Non-pigmented ciliary epithelial cell (primary cell): ENCODE data around the gene MS4A12.
"Not testable (repeated sequence)": the region's sequence is repeated elsewhere in the genome, so short reads cannot be mapped to it uniquely, and the experiment has no call there.

ENCODE experiments used
- DNase-seq: peaks from one replicate; pipeline ENCODE4 v3.0.0-alpha.2; 2010; ENCODE audit warnings: low read depth

The MS4A12 gene

GRCh38 chr11:60492488-60493009 lies at the start of gene MS4A12:
Gene MS4A12 (plus strand): TSS chr11:60492778. CDS start chr11:60497319, 4,541 bp downstream.
- no peak for DNase-seq

- no peak for DNase-seq
These were observed 45.5 kb upstream of the MS4A12 start for GRCh38 chr11:60447070-60447469.

- no peak for DNase-seq
These were observed 44.7 kb upstream of the MS4A12 start for GRCh38 chr11:60447846-60448245.

GRCh38 chr11:60451185-60451584 lies 41.4 kb upstream of the MS4A12 start:
- not testable (repeated sequence) for DNase-seq

GRCh38 chr11:60454212-60454611 lies 38.4 kb upstream of the MS4A12 start:
- DNase-seq = no peak

DNA sequence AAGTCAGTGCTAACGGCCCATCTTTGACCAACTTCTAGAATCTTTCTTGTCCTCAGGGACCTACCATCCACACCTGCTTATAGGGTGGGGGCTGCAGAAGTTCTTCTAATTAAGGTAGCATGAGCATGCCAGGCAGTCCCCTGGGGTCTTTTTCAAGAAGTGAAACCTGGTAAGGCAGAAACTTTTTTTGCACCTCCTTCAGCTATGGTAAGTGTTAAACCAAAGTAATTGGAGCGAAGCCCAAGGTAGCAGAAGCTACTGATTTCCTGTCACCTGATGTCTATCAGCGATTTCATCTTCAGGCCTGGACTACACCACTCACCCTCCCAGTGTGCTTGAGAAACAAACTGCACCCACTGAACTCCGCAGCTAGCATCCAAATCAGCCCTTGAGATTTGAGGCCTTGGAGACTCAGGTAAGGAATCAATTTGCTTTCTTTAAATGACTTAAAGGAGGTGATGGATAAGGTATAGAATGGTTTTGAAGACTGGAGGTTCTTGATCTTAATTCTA lies 37.0 kb upstream of the MS4A12 start, which contains the start of gene MS4A1:
MS4A1 (plus strand) TSS at position 317 of the 512 bp plus-strand sequence. CDS start 6,528 bp downstream, outside the sequence.
- DNase-seq = no peak

GRCh38 chr11:60457576-60457975 lies 35.0 kb upstream of the MS4A12 start:
- no peak for DNase-seq

- DNase-seq = no peak
These were observed 33.2 kb upstream of the MS4A12 start for GRCh38 chr11:60459345-60459744.

DNA sequence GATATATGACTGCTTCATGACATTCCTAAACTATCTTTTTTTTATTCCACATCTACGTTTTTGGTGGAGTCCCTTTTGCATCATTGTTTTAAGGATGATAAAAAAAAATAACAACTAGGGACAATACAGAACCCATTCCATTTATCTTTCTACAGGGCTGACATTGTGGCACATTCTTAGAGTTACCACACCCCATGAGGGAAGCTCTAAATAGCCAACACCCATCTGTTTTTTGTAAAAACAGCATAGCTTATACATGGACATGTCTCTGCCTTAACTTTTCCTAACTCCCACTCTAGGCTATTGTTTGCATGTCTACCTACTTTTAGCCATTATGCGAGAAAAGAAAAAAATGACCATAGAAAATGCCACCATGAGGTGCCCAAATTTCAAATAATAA lies 23.7 kb upstream of the MS4A12 start:
- no peak for DNase-seq

GRCh38 chr11:60469723-60470122 lies 22.9 kb upstream of the MS4A12 start:
- DNase-seq = no peak

DNA sequence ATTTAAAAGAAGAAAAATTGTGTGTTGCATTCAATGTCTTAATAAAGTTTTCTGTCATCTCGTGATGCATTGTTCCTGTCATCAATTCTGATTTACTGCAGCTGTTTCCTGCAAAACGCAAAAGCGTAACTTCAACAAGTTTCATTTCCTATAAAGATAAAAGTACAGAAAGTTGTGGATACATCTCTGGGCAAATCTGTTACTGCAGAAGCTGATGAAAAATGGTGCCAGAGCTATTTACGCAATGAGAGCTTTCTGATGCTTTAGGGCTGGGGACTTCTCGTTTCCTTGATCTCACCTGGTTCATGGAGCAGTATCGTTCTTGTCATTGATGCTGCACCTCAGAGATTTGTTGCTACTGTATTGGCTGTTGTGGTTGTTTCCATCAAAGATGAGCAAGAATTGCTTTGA lies 15.5 kb upstream of the MS4A12 start:
- no peak for DNase-seq

DNA sequence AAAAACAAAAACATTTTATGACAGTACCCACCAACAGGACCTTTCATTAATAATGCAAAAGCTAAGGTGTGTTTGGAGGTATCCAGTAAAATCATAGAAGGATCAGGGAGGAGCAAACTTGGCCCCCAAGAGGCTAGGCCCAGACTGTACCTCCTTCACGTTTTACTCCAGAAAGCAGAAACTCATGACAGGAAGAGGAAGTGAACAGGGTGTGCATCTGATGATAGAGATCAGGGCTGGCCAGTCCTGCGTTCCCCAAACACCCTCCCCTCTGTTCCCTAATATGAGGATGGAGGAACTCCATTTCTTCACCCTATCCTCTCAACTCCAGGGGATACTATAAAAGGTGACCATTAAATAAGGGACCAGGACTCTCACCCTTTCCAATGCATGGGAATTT lies 10.2 kb upstream of the MS4A12 start:
- no peak for DNase-seq

DNA sequence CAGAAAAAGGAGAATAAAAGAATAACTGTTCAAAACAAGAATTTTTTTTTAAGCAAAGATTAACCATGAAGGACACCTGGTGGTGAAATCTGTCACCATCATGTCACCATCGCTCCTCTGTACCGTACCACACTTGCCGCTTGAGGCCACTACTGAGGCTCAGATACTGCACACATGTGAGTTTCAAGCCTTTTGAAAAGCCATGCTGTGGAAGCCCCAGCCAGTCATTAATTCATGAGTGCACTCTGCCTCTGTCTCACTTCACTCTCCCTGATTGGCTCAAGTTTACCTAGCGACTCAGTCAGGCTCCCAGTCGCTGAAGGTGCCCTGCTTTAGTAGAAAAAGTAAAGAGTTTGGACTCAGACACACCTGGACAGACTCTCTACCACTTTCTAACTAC lies 6.6 kb upstream of the MS4A12 start:
- DNase-seq = no peak

- DNase-seq = no peak
These were observed 876 bp downstream of the MS4A12 start for GRCh38 chr11:60493454-60493853.

DNA sequence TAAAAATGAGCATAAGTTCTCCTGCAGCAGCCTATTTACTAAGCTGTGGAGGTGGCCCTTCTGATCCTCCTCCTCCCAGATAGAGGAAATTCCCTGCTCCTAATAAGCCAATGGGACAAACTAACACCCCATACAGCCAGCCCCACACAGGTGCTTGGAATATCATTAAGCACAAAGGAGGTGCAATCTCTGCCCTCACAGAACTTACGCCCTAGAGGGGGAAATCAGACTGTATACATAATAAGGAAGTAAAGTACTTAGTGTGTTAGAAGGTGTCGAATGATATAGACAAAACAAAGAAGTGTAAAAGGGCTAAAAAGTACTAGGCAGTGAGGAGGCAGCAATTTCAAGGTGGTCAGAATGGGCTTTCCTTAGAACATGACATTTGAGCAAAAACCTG lies 5.8 kb downstream of the MS4A12 start:
- no peak for DNase-seq

- no peak for DNase-seq
These were observed 6.3 kb downstream of the MS4A12 start for GRCh38 chr11:60498853-60499252.

DNA sequence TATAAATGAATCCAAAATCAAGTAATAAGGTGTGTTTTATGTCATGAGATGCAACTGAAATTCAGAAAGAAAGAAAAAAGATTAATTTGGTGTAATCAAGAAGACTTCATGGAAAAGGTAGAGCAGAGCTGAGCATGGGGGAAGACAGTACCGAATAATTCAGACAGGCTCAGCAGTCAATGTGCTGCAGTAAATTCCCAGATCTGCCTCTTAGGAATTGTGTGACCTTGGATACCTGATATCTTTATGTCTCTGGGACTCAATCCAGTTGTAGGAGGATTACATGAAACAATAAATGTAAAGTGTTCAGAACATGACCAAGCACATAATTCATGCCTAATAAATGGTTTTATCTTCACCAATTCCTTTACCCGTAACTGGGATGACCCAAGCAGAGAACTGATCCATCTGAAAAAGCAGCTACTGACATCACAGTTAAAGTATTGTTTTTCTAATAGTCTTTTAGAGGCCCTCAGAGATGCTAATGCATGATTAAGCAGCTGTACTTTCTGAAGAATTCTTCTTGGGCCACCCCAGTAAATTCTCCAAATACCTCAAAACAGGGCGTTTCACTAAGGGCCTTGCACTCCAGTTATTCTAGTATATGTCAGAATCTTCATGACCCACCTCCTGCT lies 7.8 kb downstream of the MS4A12 start:
- DNase-seq = no peak

GRCh38 chr11:60502221-60502775 lies 9.7 kb downstream of the MS4A12 start:
- no peak for DNase-seq

DNA sequence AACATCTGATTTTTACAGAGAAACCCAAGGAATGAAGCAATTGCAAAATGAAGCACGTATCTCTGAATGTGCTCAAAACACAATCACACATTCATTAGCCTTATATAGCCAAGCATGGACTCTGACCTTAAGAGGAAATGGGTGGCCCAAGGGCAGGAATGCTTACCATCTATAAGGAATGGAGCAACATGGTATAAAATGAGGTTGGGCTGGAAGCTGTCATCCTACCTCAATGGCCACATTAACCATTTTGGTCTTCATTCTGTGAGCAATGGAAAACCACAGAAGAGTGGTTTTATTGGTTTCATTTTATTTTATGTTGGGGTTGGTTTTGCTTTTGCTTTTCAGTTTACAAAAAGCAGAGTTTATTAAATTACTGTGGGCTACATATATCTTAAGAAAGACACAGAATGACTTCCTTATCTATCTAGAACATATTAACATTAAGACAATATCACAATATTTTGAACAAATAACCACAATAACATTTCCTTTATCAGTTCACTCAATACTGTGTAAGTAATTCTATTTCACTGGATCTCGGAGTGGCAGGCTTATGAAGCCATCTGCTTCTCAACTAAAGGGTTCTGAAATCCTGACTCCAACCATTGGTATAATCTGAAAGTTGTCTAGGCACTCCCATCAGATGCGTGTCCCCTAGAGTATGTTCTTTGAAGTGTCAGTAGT lies 11.8 kb downstream of the MS4A12 start:
- no peak for DNase-seq

DNA sequence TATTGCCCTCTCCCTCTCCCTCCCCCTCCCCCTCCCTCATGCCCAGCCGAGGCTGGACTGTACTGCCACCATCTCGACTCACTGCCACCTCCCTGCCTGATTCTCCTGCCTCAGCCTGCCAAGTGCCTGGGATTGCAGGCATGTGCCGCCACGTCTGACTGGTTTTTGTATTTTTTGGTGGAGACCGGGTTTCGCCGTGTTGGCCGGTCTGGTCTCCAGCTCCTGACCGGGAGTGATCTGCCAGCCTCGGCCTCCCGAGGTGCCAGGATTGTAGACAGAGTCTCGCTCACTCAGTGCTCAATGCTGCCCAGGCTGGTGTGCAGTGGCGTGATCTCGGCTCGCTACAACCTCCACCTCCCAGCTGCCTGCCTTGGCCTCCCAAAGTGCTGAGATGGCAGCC lies 17.0 kb downstream of the MS4A12 start:
- DNase-seq = not testable (repeated sequence)

DNA sequence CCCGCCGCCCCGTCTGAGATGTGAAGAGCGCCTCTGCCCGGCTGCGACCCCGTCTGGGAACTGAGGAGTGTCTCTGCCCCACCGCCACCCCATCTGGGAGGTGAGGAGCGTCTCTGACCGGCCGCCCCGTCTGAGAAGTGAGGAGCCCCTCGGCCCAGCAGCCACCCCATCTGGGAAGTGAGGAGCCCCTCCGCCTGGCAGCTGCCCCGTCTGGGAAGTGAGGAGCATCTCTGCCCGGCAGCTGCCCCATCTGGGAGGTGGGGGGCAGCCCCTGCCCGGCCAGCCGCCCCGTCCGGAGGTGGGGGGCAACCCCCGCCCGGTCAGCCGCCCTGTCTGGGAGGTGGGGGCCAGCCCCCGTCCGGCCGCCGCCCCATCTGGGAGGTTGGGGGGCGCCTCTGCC lies 17.6 kb downstream of the MS4A12 start:
- DNase-seq = not testable (repeated sequence)

- no peak for DNase-seq
These were observed 18.8 kb downstream of the MS4A12 start for GRCh38 chr11:60511393-60511792.

- no peak for DNase-seq
These were observed 20.2 kb downstream of the MS4A12 start for GRCh38 chr11:60512651-60513225.
